ENCODE data around the gene ADARB2.
"Not testable (repeated sequence)": the region's sequence is repeated elsewhere in the genome, so short reads cannot be mapped to it uniquely, and the experiment has no call there.

Gene ADARB2

GRCh38 chr10:1425879-1426278 is 311.4 kb downstream of the ADARB2 start:
- Histone ChIP-seq H3K9ac (ENCODE audit: low read depth, low read length) (no peak overlapping the region), H3K9me3 (ENCODE audit: control insufficient read depth, insufficient read depth, low read length) (no peaks in the 10 kb centered on the region), H3K4me1 (ENCODE audit: insufficient read depth, low read length) (no peaks in the 10 kb centered on the region), H3K36me3 (ENCODE audit: insufficient read depth, low read length) (no peaks in the 10 kb centered on the region)

GRCh38 chr10:1424648-1425047 is 312.7 kb downstream of the ADARB2 start:
- Histone ChIP-seq H3K9ac (ENCODE audit: low read depth, low read length) (no peak overlapping the region), H3K9me3 (ENCODE audit: control insufficient read depth, insufficient read depth, low read length) (no peaks in the 10 kb centered on the region), H3K4me1 (ENCODE audit: insufficient read depth, low read length) (no peaks in the 10 kb centered on the region), H3K36me3 (ENCODE audit: insufficient read depth, low read length) (no peaks in the 10 kb centered on the region)

GRCh38 chr10:1423676-1424253 is 313.6 kb downstream of the ADARB2 start:
- no peak overlapping the region for H3K9ac ChIP-seq (ENCODE audit: low read depth, low read length)
- H3K36me3 ChIP-seq (ENCODE audit: insufficient read depth, low read length): no peaks in the 10 kb centered on the region
- no peaks in the 10 kb centered on the region for H3K9me3 ChIP-seq (ENCODE audit: control insufficient read depth, insufficient read depth, low read length)
- no peaks in the 10 kb centered on the region for H3K4me1 ChIP-seq (ENCODE audit: insufficient read depth, low read length)

GRCh38 chr10:1422275-1422674 is 315.1 kb downstream of the ADARB2 start:
- H3K4me1 ChIP-seq (ENCODE audit: insufficient read depth, low read length): no peaks in the 10 kb centered on the region

GRCh38 chr10:1420661-1421362 is 316.5 kb downstream of the ADARB2 start:
- Histone ChIP-seq H3K9me3 (ENCODE audit: control insufficient read depth, insufficient read depth, low read length) (no peaks in the 10 kb centered on the region), H3K4me1 (ENCODE audit: insufficient read depth, low read length) (no peaks in the 10 kb centered on the region), H3K9ac (ENCODE audit: low read depth, low read length) (peak overlapping the region; percentile 34; the same call in 1 of the 2 replicates), H3K36me3 (ENCODE audit: insufficient read depth, low read length) (no peaks in the 10 kb centered on the region)

More at GRCh38 chr10:1422275-1422674, 315.1 kb downstream of the ADARB2 start:
- Histone ChIP-seq H3K9ac (ENCODE audit: low read depth, low read length) (no peak overlapping the region), H3K36me3 (ENCODE audit: insufficient read depth, low read length) (no peaks in the 10 kb centered on the region), H3K9me3 (ENCODE audit: control insufficient read depth, insufficient read depth, low read length) (no peaks in the 10 kb centered on the region)

GRCh38 chr10:1419796-1420610 is 317.3 kb downstream of the ADARB2 start:
- peak overlapping the region; percentile 34; the same call in 1 of the 2 replicates for H3K9ac ChIP-seq (ENCODE audit: low read depth, low read length)
- no peaks in the 10 kb centered on the region for H3K4me1 ChIP-seq (ENCODE audit: insufficient read depth, low read length)
- no peaks in the 10 kb centered on the region for H3K36me3 ChIP-seq (ENCODE audit: insufficient read depth, low read length)
- no peaks in the 10 kb centered on the region for H3K9me3 ChIP-seq (ENCODE audit: control insufficient read depth, insufficient read depth, low read length)

- Histone ChIP-seq H3K4me1 (ENCODE audit: insufficient read depth, low read length) (no peaks in the 10 kb centered on the region), H3K9ac (ENCODE audit: low read depth, low read length) (no peak overlapping the region), H3K36me3 (ENCODE audit: insufficient read depth, low read length) (no peaks in the 10 kb centered on the region), H3K9me3 (ENCODE audit: control insufficient read depth, insufficient read depth, low read length) (no peaks in the 10 kb centered on the region)
These were observed 319.2 kb downstream of the ADARB2 start for GRCh38 chr10:1418031-1418550.

- H3K4me1 ChIP-seq (ENCODE audit: insufficient read depth, low read length): no peaks in the 10 kb centered on the region
- H3K9ac ChIP-seq (ENCODE audit: low read depth, low read length): no peak overlapping the region
- H3K36me3 ChIP-seq (ENCODE audit: insufficient read depth, low read length): no peaks in the 10 kb centered on the region
These were observed 319.8 kb downstream of the ADARB2 start for GRCh38 chr10:1417574-1417973.

GRCh38 chr10:1416456-1417037 is 320.8 kb downstream of the ADARB2 start:
- no peaks in the 10 kb centered on the region for H3K4me1 ChIP-seq (ENCODE audit: insufficient read depth, low read length)
- H3K9ac ChIP-seq (ENCODE audit: low read depth, low read length): no peak overlapping the region

More at GRCh38 chr10:1417574-1417973, 319.8 kb downstream of the ADARB2 start:
- no peaks in the 10 kb centered on the region for H3K9me3 ChIP-seq (ENCODE audit: control insufficient read depth, insufficient read depth, low read length)

GRCh38 chr10:1414893-1415292 is 322.4 kb downstream of the ADARB2 start:
- Histone ChIP-seq H3K9me3 (ENCODE audit: control insufficient read depth, insufficient read depth, low read length) (no peaks in the 10 kb centered on the region), H3K9ac (ENCODE audit: low read depth, low read length) (no peak overlapping the region), H3K36me3 (ENCODE audit: insufficient read depth, low read length) (no peaks in the 10 kb centered on the region), H3K4me1 (ENCODE audit: insufficient read depth, low read length) (no peaks in the 10 kb centered on the region)

More at GRCh38 chr10:1416456-1417037, 320.8 kb downstream of the ADARB2 start:
- no peaks in the 10 kb centered on the region for H3K36me3 ChIP-seq (ENCODE audit: insufficient read depth, low read length)
- H3K9me3 ChIP-seq (ENCODE audit: control insufficient read depth, insufficient read depth, low read length): no peaks in the 10 kb centered on the region

- not testable (repeated sequence) for H3K9ac ChIP-seq (ENCODE audit: low read depth, low read length); H3K36me3 ChIP-seq (ENCODE audit: insufficient read depth, low read length); H3K4me1 ChIP-seq (ENCODE audit: insufficient read depth, low read length); H3K9me3 ChIP-seq (ENCODE audit: control insufficient read depth, insufficient read depth, low read length)
These were observed 323.0 kb downstream of the ADARB2 start for GRCh38 chr10:1414346-1414745.

GRCh38 chr10:1413823-1414222 is 323.5 kb downstream of the ADARB2 start:
- Histone ChIP-seq H3K36me3 (ENCODE audit: insufficient read depth, low read length) (no peaks in the 10 kb centered on the region), H3K4me1 (ENCODE audit: insufficient read depth, low read length) (no peaks in the 10 kb centered on the region), H3K9me3 (ENCODE audit: control insufficient read depth, insufficient read depth, low read length) (no peaks in the 10 kb centered on the region), H3K9ac (ENCODE audit: low read depth, low read length) (no peak overlapping the region)

GRCh38 chr10:1413256-1413655 is 324.1 kb downstream of the ADARB2 start:
- Histone ChIP-seq H3K9me3 (ENCODE audit: control insufficient read depth, insufficient read depth, low read length) (no peaks in the 10 kb centered on the region), H3K4me1 (ENCODE audit: insufficient read depth, low read length) (no peaks in the 10 kb centered on the region), H3K36me3 (ENCODE audit: insufficient read depth, low read length) (no peaks in the 10 kb centered on the region), H3K9ac (ENCODE audit: low read depth, low read length) (no peak overlapping the region)

GRCh38 chr10:1412531-1413189 is 324.7 kb downstream of the ADARB2 start:
- Histone ChIP-seq H3K4me1 (ENCODE audit: insufficient read depth, low read length) (no peaks in the 10 kb centered on the region), H3K9ac (ENCODE audit: low read depth, low read length) (no peak overlapping the region), H3K9me3 (ENCODE audit: control insufficient read depth, insufficient read depth, low read length) (no peaks in the 10 kb centered on the region), H3K36me3 (ENCODE audit: insufficient read depth, low read length) (no peaks in the 10 kb centered on the region)

Data from ES-I3 (cell line).